22Rv1 (cell line): ENCODE measurements around the gene UXS1.

Experiments
- CTCF ChIP-seq: fragments of 450-650 bp; IDR thresholded peaks from 2 replicates; pipeline ENCODE4 v1.5.1; 2017; ENCODE audit warnings: mild to moderate bottlenecking
- ZFX ChIP-seq: fragments of 450-650 bp; IDR thresholded peaks from 2 replicates; pipeline ENCODE4 v1.6.1; 2017; ENCODE audit warnings: antibody characterized with exemption, borderline replicate concordance

GRCh38 chr2:106195456-106195855 is 1.4 kb upstream of the UXS1 start:
- TF ChIP-seq CTCF (no peak), ZFX (no peak)
